Upper lobe of left lung (tissue), 4 donors: ENCODE measurements around the gene ARMC7.
"Not testable (repeated sequence)": the region's sequence is repeated elsewhere in the genome, so short reads cannot be mapped to it uniquely, and the experiment has no call there.

Source experiments
- POLR2A ChIP-seq, 4 donors: fragments of 450-650 bp; IDR thresholded peaks; one replicate each; pipeline ENCODE4 v1.5.1; 2016 to 2017; ENCODE audit warnings: antibody characterized with exemption in 4 of 4, mild to moderate bottlenecking in 2 of 4
- TF ChIP-seq, protein P1 (sequence below), 6 experiments: fragments of 450-650 bp in 4 of 6; fragments of 200-600 bp in 2 of 6; sonication (generic) in 2 of 6; IDR thresholded peaks; one replicate each; pipeline ENCODE4 v1.5.1; 2016 to 2019; ENCODE audit warnings: antibody characterized with exemption in 6 of 6

DNA sequence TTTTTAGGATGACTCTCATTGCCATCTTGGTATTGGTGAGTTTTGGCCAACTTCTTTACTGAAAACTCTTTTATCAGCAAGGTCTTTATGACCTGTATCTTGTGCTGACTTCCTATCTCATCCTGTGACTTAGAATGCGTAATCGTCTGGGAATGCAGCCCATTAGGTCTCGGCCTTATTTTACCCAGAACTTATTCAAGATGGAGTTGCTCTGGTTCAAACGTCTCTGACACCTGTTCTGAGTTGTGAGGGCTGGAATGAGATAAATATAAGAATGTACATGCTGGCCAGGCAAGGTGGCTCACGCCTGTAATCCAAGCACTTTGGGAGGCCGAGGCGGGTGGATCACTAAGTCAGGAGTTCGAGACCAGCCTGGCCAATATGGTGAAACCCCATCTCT lies 48.7 kb downstream of the ARMC7 start:
- TF ChIP-seq, protein P1, sequence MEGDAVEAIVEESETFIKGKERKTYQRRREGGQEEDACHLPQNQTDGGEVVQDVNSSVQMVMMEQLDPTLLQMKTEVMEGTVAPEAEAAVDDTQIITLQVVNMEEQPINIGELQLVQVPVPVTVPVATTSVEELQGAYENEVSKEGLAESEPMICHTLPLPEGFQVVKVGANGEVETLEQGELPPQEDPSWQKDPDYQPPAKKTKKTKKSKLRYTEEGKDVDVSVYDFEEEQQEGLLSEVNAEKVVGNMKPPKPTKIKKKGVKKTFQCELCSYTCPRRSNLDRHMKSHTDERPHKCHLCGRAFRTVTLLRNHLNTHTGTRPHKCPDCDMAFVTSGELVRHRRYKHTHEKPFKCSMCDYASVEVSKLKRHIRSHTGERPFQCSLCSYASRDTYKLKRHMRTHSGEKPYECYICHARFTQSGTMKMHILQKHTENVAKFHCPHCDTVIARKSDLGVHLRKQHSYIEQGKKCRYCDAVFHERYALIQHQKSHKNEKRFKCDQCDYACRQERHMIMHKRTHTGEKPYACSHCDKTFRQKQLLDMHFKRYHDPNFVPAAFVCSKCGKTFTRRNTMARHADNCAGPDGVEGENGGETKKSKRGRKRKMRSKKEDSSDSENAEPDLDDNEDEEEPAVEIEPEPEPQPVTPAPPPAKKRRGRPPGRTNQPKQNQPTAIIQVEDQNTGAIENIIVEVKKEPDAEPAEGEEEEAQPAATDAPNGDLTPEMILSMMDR (IDR thresholded peaks at IDR 0.05), result not testable (repeated sequence)
- not testable (repeated sequence) for TF ChIP-seq POLR2A (IDR thresholded peaks at IDR 0.05)
